ENCODE data around the gene CGAS.
"Not testable (repeated sequence)": the region's sequence is repeated elsewhere in the genome, so short reads cannot be mapped to it uniquely, and the experiment has no call there.

CGAS gene

DNA sequence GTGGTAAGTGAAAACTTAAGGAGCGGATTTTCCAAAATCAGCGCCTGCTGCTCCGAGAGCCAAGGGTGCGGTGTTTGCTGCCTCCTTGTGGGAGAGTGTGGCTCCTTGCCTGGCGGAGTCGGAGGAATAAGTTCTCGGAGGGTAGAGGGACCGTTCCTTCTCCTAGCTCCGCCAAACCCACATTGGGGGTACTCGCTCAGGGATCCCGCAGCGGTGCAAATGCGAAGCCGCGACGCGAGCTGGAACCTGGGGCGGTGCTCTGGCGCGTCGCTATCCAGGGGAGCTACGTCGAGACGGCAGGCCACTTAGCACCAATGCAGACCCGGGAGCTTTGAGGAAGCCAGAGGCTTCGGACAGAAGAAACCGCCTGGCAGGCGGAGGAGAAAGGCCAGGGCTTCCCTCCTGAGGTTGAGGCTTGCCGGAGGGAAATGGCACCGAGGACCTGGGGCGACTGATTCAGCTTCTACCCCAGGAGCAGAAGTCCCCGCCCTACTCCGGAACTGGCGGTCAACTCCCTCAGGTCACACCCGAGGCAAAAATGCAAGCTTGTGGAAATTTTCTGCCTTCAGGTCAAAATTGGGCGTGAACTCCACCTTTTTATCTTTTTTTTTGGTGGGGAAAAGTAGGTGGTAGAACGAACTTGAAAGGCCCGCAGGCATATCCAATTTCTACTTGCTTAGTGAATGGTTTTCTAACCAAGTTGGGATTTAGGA lies 63.1 kb downstream of the CGAS start:
- Mint-ChIP-seq H3K4me3 (peak overlapping the region; percentile 85 to 87), H3K4me1 (peaks cover 0 to 2% of the 10 kb centered on the region in 2 donors), H3K27ac (peak overlapping the region; percentile 76), H3K9me3 (no peaks in the 10 kb centered on the region), H3K27me3 (no peaks in the 10 kb centered on the region), H3K36me3 (no peaks in the 10 kb centered on the region)
- ATAC-seq (replicated peaks) (peak; percentile 84 to 89), DNase-seq (peak; percentile 31)

DNA sequence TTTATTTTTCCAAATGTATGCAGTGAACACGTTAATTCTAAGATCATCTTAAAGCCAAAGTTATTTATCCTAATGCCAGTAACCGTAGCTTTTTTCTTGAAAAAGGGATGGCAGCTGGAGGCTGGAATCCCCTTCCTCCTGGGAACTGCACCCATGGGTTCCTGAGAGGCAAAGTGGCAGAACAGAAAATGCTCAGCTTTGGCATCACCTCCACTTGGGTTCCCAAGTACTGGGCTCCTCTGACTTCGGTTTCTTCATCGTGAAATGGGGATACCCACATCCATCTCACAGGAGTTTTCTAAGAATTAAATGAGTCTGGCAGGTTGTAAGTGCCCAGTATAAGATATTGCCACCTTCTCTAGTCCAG lies 63.7 kb downstream of the CGAS start:
- DNase-seq (no peak), ATAC-seq (replicated peaks) (peak; percentile 37 to 54)
- Mint-ChIP-seq H3K9me3 (no peaks in the 10 kb centered on the region), H3K27me3 (no peaks in the 10 kb centered on the region), H3K4me3 (peak overlapping the region; percentile 85 to 87), H3K36me3 (no peaks in the 10 kb centered on the region), H3K27ac (peak overlapping the region; percentile 76), H3K4me1 (peaks cover 0 to 2% of the 10 kb centered on the region in 2 donors)

DNA sequence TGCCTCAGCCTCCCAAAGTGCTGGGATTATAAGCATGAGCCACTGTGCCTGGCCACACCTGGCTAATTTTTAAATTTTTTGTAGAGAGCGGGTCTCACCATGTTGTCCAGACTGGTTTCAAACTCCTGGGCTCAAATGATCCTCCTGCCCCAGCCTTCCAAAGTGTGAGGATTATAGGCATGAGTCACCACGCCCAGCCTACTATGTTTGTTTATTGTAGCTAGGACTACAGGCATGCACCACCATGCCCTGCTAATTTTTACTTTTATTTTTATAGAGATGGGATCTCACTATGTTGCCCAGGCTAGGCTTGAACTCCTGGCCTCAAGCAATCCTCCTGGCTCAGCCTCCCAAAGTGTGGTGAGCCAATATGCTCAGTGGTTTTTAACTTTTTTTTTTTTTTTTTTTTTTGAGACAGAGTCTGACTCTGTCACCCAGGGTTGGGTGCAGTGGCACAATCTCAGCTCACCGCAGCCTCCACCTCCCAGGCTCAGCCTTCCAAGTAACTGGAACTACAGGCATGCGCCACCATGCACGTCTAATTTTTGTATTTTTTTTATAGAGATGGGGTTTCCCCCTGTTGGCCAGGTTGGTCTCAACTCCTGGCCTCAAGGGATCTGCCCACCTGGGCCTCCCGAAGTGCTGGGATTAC lies 69.5 kb downstream of the CGAS start:
- Mint-ChIP-seq H3K4me3 (no peak overlapping the region), H3K27me3 (no peaks in the 10 kb centered on the region), H3K9me3 (no peaks in the 10 kb centered on the region), H3K27ac (no peak overlapping the region), H3K4me1 (no peaks in the 10 kb centered on the region), H3K36me3 (no peaks in the 10 kb centered on the region)
- no peak for ATAC-seq (replicated peaks)
- DNase-seq, result no peak

DNA sequence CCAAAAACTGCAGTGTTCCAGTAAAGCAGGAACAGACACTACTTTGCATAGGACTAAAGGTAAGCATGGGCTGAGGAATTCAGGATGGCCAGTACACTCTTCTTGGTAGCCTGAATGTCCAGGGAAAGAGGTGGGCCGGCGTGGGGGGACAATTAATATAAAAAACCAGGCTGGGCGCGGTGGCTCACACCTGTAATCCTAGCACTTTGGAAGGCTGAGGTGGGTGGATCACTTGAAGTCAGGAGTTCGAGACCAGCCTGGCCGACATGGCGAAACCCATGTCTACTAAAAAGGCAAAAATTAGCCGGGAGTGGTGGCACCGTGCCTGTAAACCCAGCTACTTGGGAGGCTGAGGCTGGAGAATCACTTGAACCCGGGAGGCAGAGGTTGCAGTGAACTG lies 70.6 kb downstream of the CGAS start:
- DNase-seq; H3K4me3 Mint-ChIP-seq; H3K27ac Mint-ChIP-seq; H3K27me3 Mint-ChIP-seq; H3K4me1 Mint-ChIP-seq; ATAC-seq (replicated peaks); H3K36me3 Mint-ChIP-seq; H3K9me3 Mint-ChIP-seq: not testable (repeated sequence)

DNA sequence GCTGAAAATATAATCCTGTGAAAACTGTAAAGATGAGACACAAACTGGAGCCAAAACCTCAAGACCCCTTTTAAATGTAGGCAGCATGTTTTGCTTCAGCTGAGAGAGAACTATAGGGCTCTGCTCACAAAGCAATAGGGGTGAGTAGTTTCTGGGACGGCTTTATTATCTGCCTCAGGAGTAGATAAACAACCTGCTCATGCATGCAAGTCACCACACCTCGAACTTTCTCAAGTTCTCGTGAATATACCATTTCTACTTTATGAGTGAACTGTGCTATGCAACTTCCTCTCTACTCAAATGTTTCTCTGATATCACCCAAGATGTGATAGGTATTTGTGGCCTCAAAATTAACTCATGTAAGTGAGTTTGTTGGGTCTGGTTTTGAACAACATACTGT lies 74.9 kb downstream of the CGAS start:
- Mint-ChIP-seq H3K27me3 (no peaks in the 10 kb centered on the region), H3K36me3 (peaks cover 0 to 4% of the 10 kb centered on the region in 2 donors), H3K4me1 (peaks cover 0 to 4% of the 10 kb centered on the region in 2 donors), H3K4me3 (no peak overlapping the region), H3K27ac (no peak overlapping the region), H3K9me3 (peaks cover 0 to 3% of the 10 kb centered on the region in 2 donors)
- ATAC-seq (replicated peaks) (peak; percentile 61 to 83), DNase-seq (no peak)

DNA sequence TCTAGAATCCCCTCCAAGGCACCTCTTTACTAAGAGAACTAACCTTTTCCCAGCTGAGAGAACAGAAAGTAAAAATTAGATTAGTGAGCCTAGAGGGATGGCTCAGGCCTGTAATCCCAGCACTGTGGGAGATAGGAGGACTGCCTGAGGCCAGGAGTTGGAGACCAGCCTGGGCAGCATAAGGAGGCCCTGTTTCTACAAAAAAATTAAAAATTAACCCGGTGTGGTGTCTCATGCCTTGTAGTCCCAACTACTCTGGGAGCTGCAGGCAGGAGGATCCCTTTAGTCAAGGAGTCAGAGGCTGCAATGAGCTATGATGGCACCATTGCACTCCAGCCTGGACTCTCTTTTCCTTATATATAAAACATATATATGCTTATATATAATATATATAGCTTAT lies 76.9 kb downstream of the CGAS start:
- Mint-ChIP-seq H3K4me1 (peaks cover 0 to 4% of the 10 kb centered on the region in 2 donors), H3K36me3 (peaks cover 0 to 9% of the 10 kb centered on the region in 2 donors), H3K27ac (no peak overlapping the region), H3K9me3 (peaks cover 4 to 9% of the 10 kb centered on the region in 2 donors), H3K27me3 (no peaks in the 10 kb centered on the region), H3K4me3 (no peak overlapping the region)
- DNase-seq (no peak), ATAC-seq (replicated peaks) (no peak)
